Renal cortex interstitium (tissue), 11 donors: ENCODE measurements around the gene DNAJB8. TPM values are rescaled to one million over a fixed set of nuclear protein-coding genes. Genes with fewer than 3 reads are reported as not detected.

Experiments
- DNase-seq, 11 donors: peaks; one replicate each; pipeline ENCODE4 v3.0.0-alpha.2; 2013; ENCODE audit warnings: low read depth in 9 of 11, low spot score in 4 of 11; ENCODE audit errors: extremely low read depth in 1 of 11
- polyA plus RNA-seq, 3 donors: library from polyadenylated mRNA; unstranded; fragments of 120-200 nt; gene quantifications; one replicate each; pipeline ENCODE4 v1.2.1, GENCODE V29; 2013; ENCODE audit not compliant: insufficient read length in 3 of 3

Gene DNAJB8
- polyA plus RNA-seq, 3 donors, result not detected

- no peak for DNase-seq
Measured at GRCh38 chr3:128485282-128486204, 18.9 kb upstream of the DNAJB8 start.

- DNase-seq, result no peak
Measured at GRCh38 chr3:128484404-128485281, 18.0 kb upstream of the DNAJB8 start.

GRCh38 chr3:128483657-128484403 is 17.1 kb upstream of the DNAJB8 start:
- no peak for DNase-seq

GRCh38 chr3:128482666-128483656 is 16.3 kb upstream of the DNAJB8 start:
- no peak for DNase-seq

GRCh38 chr3:128482175-128482574 is 15.5 kb upstream of the DNAJB8 start:
- DNase-seq, result no peak

- no peak for DNase-seq
Measured at GRCh38 chr3:128481438-128481942, 14.8 kb upstream of the DNAJB8 start.

- DNase-seq, result no peak
Measured at GRCh38 chr3:128480717-128481437, 14.2 kb upstream of the DNAJB8 start.

GRCh38 chr3:128480278-128480677 is 13.6 kb upstream of the DNAJB8 start:
- no peak for DNase-seq

- DNase-seq, result no peak
Measured at GRCh38 chr3:128479558-128480086, 12.9 kb upstream of the DNAJB8 start.

- no peak for DNase-seq
Measured at GRCh38 chr3:128478576-128479506, 12.2 kb upstream of the DNAJB8 start.

- DNase-seq, result no peak
Measured at GRCh38 chr3:128476659-128477058, 10.0 kb upstream of the DNAJB8 start.

GRCh38 chr3:128475355-128475754 is 8.7 kb upstream of the DNAJB8 start:
- DNase-seq, result no peak

- no peak for DNase-seq
Measured at GRCh38 chr3:128473737-128474136, 7.0 kb upstream of the DNAJB8 start.

GRCh38 chr3:128473180-128473519 is 6.5 kb upstream of the DNAJB8 start:
- no peak for DNase-seq

- DNase-seq, result no peak
Measured at GRCh38 chr3:128472449-128473179, 5.9 kb upstream of the DNAJB8 start.

- DNase-seq, result no peak
Measured at GRCh38 chr3:128471720-128472119, 5.0 kb upstream of the DNAJB8 start.
